PC-9 (cell line): ENCODE measurements around the gene NAV3. TPM values are rescaled to one million over a fixed set of nuclear protein-coding genes. Genes with fewer than 3 reads are reported as not detected.
A peak's percentile ranks its signal among the peaks of the same experiment; 100 is the strongest.

ENCODE experiments used
- BruUV-seq: library from RNA; stranded (reverse); fragments of 400-500 nt; replicated peaks from 2 replicates; lab custom pipeline; 2021; lab: Mats Ljungman, UMichigan
- CTCF ChIA-PET: fragments of 300-600 bp; sonication (Branson Sonifier 250); formaldehyde crosslinking; loops from one replicate; lab custom pipeline; 2022; ENCODE audit warnings: antibody characterized with exemption; lab: Charles Lee
- POLR2A ChIA-PET: fragments of 300-600 bp; sonication (Branson Sonifier 250); formaldehyde crosslinking; loops from one replicate; lab custom pipeline; 2022; ENCODE audit warnings: antibody characterized with exemption; ENCODE audit not compliant: unreplicated experiment; lab: Charles Lee
- DNase-seq, 2 experiments: peaks; one replicate each; pipeline versions ENCODE4 v3.0.0 to v3.0.0-alpha.2; 2015 to 2022; ENCODE audit warnings: mixed read lengths in 1 of 2
- H2AFZ ChIP-seq: fragments of 200-600 bp; sonication (generic); 2 replicates; pipeline ENCODE4 v1.8.1; 2017; ENCODE audit warnings: antibody characterized with exemption
- H3F3A ChIP-seq: fragments of 200-600 bp; sonication (generic); 2 replicates; pipeline ENCODE4 v1.8.1; 2017; ENCODE audit warnings: antibody characterized with exemption, mild to moderate bottlenecking, low read depth; ENCODE audit not compliant: insufficient read depth
- H3K27ac ChIP-seq: fragments of 200-600 bp; sonication (generic); 2 replicates; pipeline ENCODE4 v1.6.1; 2016; ENCODE audit warnings: mixed run types
- H3K27me3 ChIP-seq: fragments of 200-600 bp; sonication (generic); 2 replicates; pipeline ENCODE4 v1.6.1; 2016; ENCODE audit warnings: low read depth, mixed run types; ENCODE audit not compliant: insufficient read depth
- H3K36me3 ChIP-seq: fragments of 200-600 bp; sonication (generic); 2 replicates; pipeline ENCODE4 v1.6.1; 2016; ENCODE audit warnings: low read depth, mixed run types
- H3K4me1 ChIP-seq: fragments of 200-600 bp; sonication (generic); replicated peaks from 2 replicates; pipeline ENCODE4 v1.6.1; 2016; ENCODE audit warnings: mixed run types; ENCODE audit not compliant: insufficient read depth
- H3K4me2 ChIP-seq: fragments of 200-600 bp; sonication (generic); 2 replicates; pipeline ENCODE4 v1.6.1; 2017; ENCODE audit warnings: mixed run types
- H3K4me3 ChIP-seq: fragments of 200-600 bp; sonication (generic); 2 replicates; pipeline ENCODE4 v1.6.1; 2016; ENCODE audit warnings: mixed run types
- H3K79me2 ChIP-seq: fragments of 200-600 bp; sonication (generic); 2 replicates; pipeline ENCODE4 v1.6.1; 2017; ENCODE audit warnings: low read depth, mixed run types
- H3K9me2 ChIP-seq: fragments of 200-600 bp; sonication (generic); 2 replicates; pipeline ENCODE4 v1.8.1; 2017; ENCODE audit warnings: mild to moderate bottlenecking; ENCODE audit not compliant: insufficient read depth
- H3K9me3 ChIP-seq: fragments of 200-600 bp; sonication (generic); 2 replicates; pipeline ENCODE4 v1.8.1; 2016; ENCODE audit warnings: low read depth; ENCODE audit not compliant: insufficient read depth
- H4K20me1 ChIP-seq: fragments of 200-600 bp; sonication (generic); 2 replicates; pipeline ENCODE4 v1.8.1; 2017; ENCODE audit not compliant: insufficient read depth
- CTCF ChIP-seq: fragments of 200-600 bp; sonication (generic); conservative IDR thresholded peaks from 2 replicates; pipeline ENCODE4 v1.6.1; 2017; ENCODE audit warnings: mixed run types, antibody characterized with exemption, mild to moderate bottlenecking, moderate library complexity
- EZH2 ChIP-seq: fragments of 200-600 bp; sonication (generic); IDR thresholded peaks from 2 replicates; pipeline ENCODE4 v1.8.0; 2017; ENCODE audit warnings: antibody characterized with exemption, low read depth
- intact Hi-C: fragments of 100-400 bp; cut with micrococcal nuclease; formaldehyde crosslinking; loops from one replicate; pipeline ENCODE4 v1.10.0; 2022; ENCODE audit not compliant: unreplicated experiment
- total RNA-seq: library from RNA; stranded (reverse); gene quantifications from 2 replicates; pipeline ENCODE4 v1.2.3, GENCODE V29; 2021

The NAV3 gene
- total RNA-seq, 1 experiment from 2014 or later: 13.6 TPM

DNA sequence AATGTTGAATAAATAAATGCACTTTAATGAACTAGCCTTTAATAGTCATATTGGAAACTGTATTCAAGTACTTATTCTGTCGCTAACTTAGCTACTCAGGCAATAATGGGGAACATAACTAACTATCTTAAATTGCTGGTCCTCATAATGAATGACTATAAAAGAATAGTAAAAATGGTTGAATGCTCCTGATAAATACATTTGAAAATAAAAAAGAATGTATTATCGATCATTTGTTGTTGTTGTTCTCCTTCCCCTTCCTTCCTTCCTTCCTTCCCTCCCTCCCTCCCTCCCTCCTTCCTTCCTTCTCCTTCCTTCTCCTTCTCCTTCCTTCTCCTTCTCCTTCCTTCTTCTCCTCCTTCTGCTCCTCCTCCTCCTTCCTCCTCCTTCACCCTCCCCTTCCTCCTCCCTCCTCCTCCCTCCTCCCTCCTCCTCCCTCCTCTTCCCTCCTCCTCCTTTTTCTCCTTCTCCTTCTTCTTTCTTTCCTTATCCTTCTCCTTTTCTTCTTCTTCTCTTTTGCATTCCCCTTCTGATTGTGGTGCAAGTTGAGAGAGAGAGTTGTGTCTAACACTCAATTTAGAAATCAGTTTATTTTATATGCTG lies 133.0 kb downstream of the NAV3 start:
- Histone ChIP-seq H3K27ac (no peak overlapping the region), H3K36me3 (no peaks in the 10 kb centered on the region)

GRCh38 chr12:77965790-77966189 lies 135.1 kb downstream of the NAV3 start:
- DNase-seq: no peak
- no peaks in the 10 kb centered on the region for H4K20me1 ChIP-seq
- no peaks in the 10 kb centered on the region for H3K79me2 ChIP-seq
- BruUV-seq: no TSS peak
- no peaks in the 10 kb centered on the region for H3K9me2 ChIP-seq
- TF ChIP-seq EZH2: no peak
- no peak for TF ChIP-seq CTCF
- no peak overlapping the region; the same call in 1 of the 2 replicates for H2AFZ ChIP-seq
- no peaks in the 10 kb centered on the region for H3K4me1 ChIP-seq
- intact Hi-C loops: no loop called here
- no peaks in the 10 kb centered on the region for H3K9me3 ChIP-seq
- H3K4me3 ChIP-seq: no peak overlapping the region
- no peak overlapping the region for H3K27ac ChIP-seq
- H3K4me2 ChIP-seq: no peak overlapping the region
- no peaks in the 10 kb centered on the region for H3K27me3 ChIP-seq
- no peaks in the 10 kb centered on the region; the same call in 1 of the 2 replicates for H3F3A ChIP-seq
- ChIA-PET POLR2A (no interaction called here), CTCF (no interaction called here)
- no peaks in the 10 kb centered on the region for H3K36me3 ChIP-seq

More for the DNA sequence above, 133.0 kb downstream of the NAV3 start:
- no TSS peak for BruUV-seq
- ChIA-PET POLR2A (no interaction called here), CTCF (no interaction called here)
- Histone ChIP-seq H3K9me2 (no peaks in the 10 kb centered on the region), H3K27me3 (no peaks in the 10 kb centered on the region), H3K79me2 (no peaks in the 10 kb centered on the region), H3K4me2 (no peak overlapping the region), H3K4me3 (no peak overlapping the region), H3K9me3 (no peaks in the 10 kb centered on the region), H4K20me1 (no peaks in the 10 kb centered on the region), H3K4me1 (no peaks in the 10 kb centered on the region), H3F3A (no peaks in the 10 kb centered on the region; the same call in 1 of the 2 replicates), H2AFZ (no peak overlapping the region)
- no peak for DNase-seq
- TF ChIP-seq EZH2 (no peak), CTCF (no peak)
- intact Hi-C loops: no loop called here

GRCh38 chr12:77968021-77968420 lies 137.3 kb downstream of the NAV3 start:
- Histone ChIP-seq H3K79me2 (no peaks in the 10 kb centered on the region), H4K20me1 (no peaks in the 10 kb centered on the region), H3K4me1 (no peaks in the 10 kb centered on the region), H3K4me2 (no peak overlapping the region), H3K9me3 (no peaks in the 10 kb centered on the region), H3K4me3 (no peak overlapping the region), H3K9me2 (no peaks in the 10 kb centered on the region), H3F3A (no peaks in the 10 kb centered on the region; the same call in 1 of the 2 replicates), H3K27me3 (no peaks in the 10 kb centered on the region), H3K27ac (no peak overlapping the region), H3K36me3 (no peaks in the 10 kb centered on the region), H2AFZ (0 out of 2 replicates have a peak overlapping the region, but pooled peaks have one; percentile 50)
- intact Hi-C loops: no loop called here
- ChIA-PET CTCF (no interaction called here), POLR2A (no interaction called here)
- TF ChIP-seq CTCF (no peak), EZH2 (no peak)
- BruUV-seq: no TSS peak
- DNase-seq: no peak
